GM21423 (cell line): ENCODE data around the gene SCN2B.

Experiments used
- ATAC-seq: cut with Tn5 transposase; IDR thresholded peaks from one replicate; pipeline ENCODE4 v1.9.1; 2021; ENCODE audit warnings: mild to moderate bottlenecking, moderate library complexity; ENCODE audit not compliant: unreplicated experiment

SCN2B gene, protein sequence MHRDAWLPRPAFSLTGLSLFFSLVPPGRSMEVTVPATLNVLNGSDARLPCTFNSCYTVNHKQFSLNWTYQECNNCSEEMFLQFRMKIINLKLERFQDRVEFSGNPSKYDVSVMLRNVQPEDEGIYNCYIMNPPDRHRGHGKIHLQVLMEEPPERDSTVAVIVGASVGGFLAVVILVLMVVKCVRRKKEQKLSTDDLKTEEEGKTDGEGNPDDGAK

DNA sequence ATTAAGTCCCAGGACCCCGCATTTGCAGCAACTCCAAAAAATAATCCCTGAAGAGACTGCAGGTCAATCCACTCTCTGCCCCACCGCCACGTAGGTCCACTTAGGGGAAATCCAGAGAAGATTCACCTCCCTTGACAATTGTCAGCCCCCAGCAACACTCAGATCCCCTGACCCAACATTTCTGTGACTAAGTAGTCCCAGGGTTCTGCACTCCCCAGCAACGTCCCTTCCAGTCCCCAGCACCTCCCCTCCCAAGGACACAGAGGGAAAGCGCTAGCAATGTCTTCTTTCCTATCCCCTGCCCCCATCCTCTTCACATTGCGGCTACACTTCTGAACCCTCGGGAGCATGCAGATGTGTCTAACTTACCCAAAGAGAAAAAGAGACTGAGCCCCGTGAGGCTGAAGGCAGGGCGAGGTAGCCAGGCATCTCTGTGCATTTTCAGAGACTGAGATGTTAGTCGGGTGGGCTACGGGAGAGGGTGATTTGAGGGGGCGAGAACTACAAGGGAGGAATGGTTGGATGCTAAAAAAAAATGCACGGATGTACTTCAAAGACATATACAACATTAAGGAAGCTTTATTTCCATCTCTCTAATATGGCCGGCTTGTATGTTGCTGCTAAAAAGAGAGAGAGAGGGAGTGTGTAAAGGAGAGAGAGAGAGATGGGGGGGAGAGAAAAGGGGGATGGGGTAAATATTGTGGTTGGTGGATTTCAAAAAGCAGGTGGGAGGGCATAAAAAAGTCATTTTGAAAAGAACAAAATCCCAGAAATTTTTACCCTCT lies at the start of gene SCN2B:
Gene SCN2B (minus strand): TSS at position 647 of the 785 bp plus-strand sequence. CDS start 208 bp downstream, at position 439.
- no peak for ATAC-seq

DNA sequence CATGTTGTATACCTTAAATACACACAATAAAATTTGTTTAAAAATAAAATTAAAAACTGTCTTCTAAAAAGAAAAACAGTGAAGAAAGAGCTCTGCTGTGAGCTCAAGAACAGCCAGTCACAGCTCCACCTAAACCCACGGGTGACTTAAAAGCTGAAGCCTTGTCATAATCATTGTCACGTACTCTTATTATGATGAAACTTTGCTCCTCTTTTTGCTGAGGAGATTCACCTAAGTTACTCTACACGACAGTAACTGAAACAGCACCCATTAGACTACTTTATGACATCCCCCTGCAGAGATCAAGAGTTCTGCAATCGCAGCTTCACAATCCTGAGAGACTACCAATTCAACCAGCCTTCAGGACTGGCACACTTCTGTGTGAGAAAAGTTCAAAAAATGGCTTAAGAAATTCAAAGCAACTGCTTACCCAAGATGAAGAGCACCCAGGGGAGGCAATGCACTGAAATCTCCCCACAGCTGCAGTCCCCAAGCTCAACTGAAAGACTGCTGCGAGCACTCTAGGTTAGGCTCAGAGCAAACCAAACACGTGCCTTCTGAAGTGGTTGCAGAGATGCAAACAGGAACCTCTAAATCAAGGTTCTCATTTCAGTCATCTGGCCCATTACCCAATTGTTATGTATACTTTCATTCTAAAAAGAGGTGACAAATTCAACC lies 48.2 kb upstream of the SCN2B start, which contains the start of gene JAML:
Gene JAML (minus strand): TSS at position 501 of the 678 bp plus-strand sequence. CDS start 10,145 bp downstream, outside the sequence.
- ATAC-seq, result peak; percentile 35

DNA sequence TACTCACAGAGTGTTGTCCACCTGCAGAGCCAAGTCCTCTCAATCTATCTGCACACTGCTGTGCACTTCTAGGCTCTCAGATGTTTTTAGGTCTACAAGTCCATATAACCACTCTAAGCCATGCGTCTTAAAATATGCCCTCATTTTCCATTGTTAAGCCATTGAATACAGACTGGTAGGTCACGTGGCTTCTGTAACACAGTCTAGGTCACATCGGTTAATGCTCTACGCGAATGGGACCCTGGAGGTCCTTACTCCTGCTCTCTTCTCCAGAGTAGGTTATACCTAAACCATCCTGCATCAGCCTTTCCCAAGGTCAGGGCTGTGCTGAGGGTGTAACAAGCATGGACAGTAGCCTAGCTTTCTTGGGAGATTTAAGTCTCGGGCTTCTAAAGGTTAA lies 47.6 kb upstream of the SCN2B start:
- no peak for ATAC-seq

DNA sequence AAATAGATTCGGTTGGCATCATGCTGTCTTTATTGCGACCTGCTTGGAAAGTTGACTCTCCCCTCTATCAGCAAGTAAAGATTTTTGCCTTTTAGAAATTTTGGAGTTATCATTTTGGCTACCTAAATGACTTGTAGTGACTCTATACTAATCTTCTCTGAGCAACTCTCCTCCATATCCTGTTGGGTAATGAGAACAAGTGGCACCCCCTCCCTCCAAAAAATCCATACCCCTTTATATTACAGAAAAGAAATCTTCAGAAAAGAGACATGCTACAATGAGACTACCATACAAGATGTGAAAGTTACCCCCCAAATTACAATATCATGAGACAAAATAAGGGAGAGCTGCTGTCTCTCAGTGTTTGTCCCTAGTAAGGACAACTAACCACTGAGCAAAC lies 47.1 kb upstream of the SCN2B start:
- no peak for ATAC-seq

DNA sequence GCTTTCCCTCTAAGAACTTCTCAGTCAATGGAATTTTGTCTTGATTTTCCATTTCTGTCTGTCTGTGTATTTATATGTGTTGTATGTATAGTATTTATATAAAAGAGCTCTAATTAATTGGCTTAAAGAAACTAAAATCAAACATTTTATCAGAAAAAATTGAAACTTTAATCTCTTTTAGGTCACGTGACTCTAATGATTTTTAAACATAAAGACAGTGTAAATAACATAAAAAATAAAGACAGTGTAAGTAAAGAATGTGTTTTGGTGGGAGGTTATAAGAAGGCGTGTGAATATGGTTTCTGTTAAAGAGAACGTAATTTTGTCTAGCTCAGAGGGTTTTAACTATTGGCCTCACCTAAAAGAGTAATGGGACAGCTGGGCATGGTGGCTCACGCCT lies 46.0 kb upstream of the SCN2B start:
- no peak for ATAC-seq

DNA sequence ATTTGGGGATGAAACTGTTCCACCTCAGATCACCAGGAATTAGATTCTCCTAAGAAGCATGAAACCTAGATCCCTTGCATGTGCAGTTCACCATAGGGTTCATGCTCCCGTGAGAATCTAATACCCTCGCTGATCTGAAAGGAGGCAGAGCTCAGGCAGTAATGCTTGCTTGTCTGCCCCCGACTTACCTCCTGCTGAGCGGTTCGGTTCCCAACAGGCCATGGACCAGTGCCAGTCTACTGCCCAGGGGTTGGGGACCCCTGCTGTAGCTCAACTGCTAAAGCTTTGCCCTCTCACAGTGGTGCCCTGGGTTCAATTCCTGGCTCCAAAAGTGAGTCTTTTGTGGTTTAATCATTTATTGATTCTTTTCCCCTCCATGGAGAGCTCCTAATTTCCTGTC lies 45.0 kb upstream of the SCN2B start:
- no peak for ATAC-seq

DNA sequence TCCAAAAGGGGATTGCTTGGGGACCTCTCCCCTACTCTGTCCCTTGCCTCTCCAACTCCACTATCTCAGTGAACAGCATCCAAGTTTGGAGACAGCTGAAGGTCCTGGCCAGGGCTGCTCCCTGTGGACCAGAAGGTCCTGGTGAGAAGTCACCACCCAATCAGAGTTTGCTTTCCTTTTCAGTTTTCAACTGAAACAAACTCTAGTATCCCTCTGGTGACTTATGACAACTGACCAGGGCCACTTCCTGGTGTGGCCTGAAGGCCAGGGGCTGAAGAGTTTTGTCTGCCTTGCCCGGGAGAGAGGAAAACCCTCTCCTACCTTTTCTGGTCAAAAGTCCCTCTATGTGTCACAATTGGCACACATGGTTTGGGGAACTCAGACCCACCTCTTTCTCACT lies 43.3 kb upstream of the SCN2B start:
- no peak for ATAC-seq

DNA sequence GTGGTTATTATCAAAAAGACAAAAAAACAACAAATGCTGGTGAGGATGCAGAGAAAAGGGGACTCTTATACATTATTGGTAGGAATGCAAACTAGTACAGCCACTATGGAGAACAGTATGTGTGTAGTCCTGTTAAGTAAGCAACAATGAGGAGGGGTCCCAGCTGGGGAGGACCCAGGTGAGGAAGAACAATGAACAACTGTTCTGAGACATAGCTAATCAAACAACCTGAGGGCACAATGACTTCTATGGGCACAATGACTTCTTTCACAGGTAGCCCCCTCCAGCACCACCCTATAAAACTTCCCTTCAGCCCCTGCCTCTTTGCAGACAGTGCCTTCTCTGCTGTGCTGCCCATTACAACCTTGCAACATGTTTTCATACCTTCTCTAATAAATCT lies 42.8 kb upstream of the SCN2B start:
- ATAC-seq, result no peak

DNA sequence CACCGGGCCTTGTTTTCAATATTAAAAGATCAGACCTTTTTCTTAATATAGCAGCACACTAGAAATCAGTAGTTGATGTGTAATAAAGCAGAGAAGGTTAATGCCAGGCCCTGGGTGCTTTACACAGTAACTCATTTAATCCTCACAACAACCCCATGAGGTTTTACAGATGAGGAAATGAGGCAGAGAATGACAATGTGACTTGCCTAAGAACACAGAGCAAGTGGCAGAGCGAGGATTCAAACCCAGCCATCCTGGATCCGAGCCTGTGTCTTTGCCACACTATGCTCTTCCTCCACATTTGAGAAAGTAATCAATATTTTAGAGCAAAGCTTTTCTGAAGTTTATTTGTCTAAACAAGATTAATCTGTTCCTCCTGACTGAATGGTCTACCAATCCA lies 41.1 kb upstream of the SCN2B start:
- no peak for ATAC-seq

DNA sequence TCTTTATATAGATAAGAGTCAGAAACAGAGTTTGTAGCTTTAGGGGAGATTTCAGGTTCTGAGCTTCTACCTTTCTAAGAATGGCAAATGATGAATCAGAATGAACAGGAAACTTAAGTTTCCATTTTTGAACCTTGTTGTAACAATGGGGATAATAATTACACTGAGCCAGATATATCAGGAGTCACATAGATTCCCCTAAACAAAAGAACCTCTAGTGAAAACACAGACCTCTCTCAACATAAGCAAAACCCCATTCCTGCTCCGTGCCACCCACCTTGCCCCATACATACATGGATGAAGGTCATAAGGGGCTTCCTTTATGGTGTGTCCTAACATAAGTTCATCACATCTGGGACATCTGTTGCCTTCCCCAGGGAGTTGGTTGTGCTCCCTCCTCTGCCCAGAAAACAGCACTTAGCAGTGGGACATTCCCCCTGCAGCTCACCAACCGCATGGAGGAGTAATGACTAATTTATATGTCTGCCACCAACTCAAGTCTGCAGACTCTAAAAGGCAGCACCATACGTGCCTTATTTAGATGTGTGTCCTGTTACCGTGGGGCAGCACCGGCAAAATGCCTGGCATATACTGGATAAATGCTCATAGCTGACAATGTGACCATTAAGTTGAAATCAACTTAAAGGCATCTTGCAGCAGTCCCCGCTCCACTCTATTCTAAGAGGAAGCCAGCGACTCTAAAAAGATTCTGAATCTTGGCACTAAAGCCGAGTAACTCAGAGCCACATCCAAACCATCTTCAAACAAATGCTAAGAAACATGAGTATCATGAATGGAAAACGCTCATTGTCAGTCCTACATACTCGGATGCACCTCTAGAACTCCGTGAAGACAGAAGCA lies 40.4 kb upstream of the SCN2B start:
- peak; percentile 39 for ATAC-seq

DNA sequence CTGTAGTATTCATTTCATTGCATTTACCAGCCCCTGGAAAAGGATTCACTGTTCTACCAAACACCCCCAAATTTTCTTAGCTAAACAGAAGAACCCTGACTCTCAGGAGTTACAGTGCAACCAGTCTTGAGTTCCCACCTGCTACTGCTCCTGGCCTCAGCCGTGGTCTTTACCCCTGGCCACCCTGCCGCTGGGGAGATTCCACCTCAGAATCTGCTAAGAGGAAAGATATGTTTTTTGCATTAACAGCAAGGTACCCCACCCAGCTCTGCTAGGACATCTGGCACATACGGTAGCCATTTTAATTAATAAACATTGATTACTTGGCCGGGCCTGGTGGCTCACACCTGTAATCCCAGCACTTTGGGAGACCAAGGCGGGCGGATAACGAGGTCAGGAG lies 39.3 kb upstream of the SCN2B start:
- no peak for ATAC-seq

DNA sequence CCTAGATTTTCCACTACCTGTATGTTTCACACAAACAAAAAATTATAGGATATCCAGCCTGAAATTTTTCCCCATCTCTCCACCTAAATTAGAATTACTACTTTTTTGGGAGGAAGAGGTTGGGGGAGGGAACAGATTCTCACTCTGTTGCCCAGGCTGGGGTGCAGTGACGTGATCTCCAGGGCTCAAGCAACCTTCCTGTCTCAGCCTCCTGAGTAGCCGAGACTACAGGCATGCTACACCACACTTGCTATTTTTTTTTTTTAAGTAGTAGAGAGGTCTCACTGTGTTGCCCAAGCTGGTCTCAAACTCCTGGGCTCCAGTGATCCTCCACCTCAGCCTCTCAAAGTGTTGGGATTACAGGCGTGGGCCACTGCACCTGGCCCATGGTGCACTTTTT lies 38.8 kb upstream of the SCN2B start:
- no peak for ATAC-seq

DNA sequence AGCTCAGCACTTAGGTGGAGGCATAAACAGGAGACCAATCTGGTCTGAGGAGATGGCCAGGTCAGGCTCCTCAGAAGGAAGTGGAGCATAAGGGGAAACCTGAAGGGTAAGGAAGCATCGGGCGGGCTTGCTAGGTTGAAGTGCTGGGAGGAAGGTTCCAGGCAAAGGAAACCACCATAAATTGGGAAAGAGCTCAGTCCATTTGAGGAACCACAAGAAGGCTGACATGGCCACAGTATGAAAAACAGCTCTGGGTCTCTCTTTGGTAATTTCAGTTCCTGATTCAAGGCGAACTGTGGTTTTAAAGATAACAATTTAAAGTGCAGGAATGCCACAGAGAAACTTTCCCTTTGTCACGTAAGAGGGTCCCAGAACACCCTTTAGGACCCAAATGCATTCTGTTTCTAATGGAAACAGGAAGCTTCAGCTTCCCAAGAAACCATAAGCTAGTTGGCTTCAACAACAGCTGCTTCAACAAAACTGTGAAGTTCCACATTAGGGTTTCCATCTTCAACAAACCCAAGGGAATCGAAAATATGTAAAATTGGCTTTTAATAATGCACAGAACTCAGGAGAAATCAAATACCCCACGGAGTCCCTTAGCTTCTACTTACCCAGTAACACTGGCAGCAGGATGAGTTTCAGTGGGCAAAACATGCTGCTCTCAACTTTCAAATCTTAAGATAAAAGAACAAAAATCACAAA lies 37.9 kb upstream of the SCN2B start:
- ATAC-seq, result no peak

DNA sequence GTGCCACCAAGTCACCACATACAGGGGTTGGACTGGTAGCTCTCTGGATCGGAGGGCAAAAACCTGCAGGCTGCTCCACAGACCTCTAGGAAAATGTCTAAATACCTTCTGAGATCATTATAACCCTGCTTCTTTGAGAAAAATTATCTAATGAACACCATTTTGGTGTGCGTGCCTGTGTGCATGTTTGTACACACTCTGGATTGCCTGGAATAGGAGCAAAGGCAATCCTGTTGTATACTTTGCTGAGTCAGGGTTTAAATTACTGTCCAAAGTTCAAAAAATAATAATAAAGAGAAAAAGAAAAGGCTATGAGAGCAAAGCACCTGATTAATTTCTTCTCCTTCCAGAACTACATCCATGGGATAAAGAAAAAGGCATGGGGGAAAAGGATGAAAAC lies 37.3 kb upstream of the SCN2B start:
- ATAC-seq, result no peak

DNA sequence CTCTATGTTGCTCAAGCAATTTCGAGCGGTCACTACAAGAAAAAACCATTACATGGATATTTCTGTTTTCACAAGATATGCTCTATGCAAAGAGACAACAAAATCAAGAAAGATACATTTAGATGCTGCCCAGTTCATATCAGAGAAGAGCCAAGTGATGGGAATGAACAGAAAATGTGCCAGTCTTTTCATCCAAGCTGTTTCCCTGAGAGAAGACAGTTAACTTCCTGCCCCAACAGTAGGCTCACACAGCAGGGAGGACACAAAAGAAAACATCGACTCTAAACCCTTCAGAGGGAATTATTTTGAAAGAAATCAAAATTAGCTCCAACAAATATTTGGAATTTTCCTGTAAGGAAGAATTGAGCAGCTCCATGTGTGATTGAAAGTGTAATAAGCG lies 36.8 kb upstream of the SCN2B start:
- no peak for ATAC-seq

DNA sequence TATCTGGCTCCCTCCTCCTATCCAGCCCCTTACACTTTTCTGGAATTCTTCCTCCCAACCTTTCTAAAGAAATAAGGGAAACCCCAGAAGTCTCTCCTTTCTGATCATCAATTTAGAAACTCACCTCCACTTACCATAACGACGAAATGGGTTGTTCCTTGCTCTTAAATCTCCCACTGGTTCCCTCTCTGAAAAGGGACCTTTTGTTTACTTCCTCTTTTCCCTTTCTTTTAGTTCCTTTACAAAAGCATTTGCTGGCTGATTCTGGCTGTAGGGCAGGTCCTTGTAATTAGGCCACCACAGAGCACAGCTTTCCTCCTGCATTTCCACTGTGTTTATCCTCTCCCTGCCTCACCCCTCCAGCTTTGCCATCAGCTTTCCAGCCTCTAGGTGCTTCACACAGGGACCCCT lies 36.3 kb upstream of the SCN2B start:
- no peak for ATAC-seq

DNA sequence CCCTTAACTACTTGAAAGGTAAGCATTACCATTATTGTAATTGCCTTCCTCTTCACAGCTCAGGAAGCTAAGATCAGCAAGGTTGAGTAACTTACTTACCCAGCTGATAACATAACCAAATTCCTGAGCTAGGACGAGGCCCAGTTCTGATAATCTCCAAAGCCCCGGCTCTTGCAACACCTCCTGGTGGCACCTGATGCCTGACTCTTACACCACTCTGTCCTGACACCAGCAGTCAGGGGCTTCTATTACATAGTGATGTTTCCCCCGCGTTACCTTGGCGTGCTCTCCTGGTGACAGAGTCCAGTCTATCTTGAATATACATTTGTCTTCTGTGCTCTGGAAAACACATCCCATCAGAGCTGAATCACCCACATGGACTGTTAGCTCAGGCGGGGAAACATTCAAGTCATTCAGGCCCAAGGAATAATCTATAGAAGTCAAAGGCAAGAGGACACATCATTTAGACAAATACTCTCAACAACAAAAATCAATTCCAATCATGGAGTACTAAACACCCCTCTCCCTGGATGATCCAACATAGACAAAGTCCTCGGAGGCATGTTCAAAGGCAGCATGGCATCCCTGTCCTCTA lies 35.8 kb upstream of the SCN2B start:
- no peak for ATAC-seq

DNA sequence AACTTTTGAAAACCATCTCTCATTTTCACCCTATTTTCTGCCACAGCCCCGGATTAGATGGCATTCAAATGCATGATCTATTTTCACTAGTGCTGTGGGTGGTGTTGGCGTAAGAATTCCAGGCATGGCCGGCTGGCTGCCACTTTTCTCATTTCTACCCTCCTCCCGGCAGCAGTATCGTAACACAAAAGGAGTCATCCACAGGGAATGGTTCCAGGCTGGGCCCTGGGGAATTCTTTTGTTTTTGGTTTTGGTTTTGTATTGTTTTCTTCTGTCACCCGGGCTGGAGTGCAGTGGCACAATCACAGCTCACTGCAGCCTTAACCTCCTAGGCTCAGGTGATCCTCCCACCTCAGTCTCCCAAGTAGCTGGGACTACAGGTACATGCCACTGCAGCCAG lies 34.6 kb upstream of the SCN2B start:
- no peak for ATAC-seq

DNA sequence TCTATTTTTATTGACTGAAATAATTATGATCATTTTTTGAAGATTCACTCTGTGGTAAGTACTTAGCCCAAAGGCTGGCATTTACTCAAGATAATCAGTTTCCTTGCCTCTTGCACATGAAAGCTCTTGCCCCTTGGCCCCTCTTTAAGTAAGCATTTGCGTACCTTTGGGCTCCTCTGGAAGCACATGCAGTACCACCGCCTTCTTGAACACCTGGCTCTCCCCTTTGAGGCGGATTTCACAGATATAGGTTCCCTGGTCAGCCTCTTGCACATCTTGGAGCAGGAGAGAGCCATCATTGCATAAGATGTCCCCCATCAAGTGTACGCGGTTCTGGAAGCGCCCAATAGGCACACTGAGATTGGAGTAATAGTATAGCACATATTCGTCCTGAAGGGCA lies 33.9 kb upstream of the SCN2B start:
- no peak for ATAC-seq

DNA sequence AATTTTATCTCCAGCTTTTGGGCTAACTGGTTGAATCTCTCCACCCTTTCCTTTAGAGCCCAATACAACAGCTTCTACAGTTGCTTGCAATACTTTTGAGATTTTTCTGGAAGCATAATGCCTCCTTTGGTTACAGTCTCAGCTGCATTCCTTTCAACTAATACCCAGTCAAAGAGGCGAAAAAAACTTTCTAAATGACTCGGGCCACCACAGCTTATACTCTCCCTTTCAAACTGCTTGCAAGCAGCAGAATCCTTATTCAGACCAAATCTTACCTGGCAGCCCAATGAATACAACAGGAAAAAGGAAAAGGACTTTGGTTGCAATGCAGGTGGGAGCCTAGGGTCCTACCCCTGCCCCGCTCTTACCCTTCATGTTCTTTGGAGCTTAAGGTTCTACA lies 32.6 kb upstream of the SCN2B start:
- no peak for ATAC-seq
